Subcutaneous adipose tissue (tissue), 4 donors: Measurements from ENCODE around the gene OR9Q1. TPM values are rescaled to one million over a fixed set of nuclear protein-coding genes. Genes with fewer than 3 reads are reported as not detected.
"Not testable (repeated sequence)": the region's sequence is repeated elsewhere in the genome, so short reads cannot be mapped to it uniquely, and the experiment has no call there.

Source experiments
- total RNA-seq, 4 donors: library from RNA; depleted of rRNA; stranded (reverse); fragments of >200 nt; gene quantifications; one replicate each; pipeline ENCODE4 v1.1.0, GENCODE V29; 2016
- TF ChIP-seq, protein P1 (sequence below): fragments of 450-650 bp; IDR thresholded peaks from one replicate; pipeline ENCODE4 v1.5.1; 2016; ENCODE audit warnings: low read depth, mild to moderate bottlenecking, control low read depth, antibody characterized with exemption, moderate library complexity

OR9Q1 gene
- total RNA-seq, 4 donors from 2014 or later = not detected

DNA sequence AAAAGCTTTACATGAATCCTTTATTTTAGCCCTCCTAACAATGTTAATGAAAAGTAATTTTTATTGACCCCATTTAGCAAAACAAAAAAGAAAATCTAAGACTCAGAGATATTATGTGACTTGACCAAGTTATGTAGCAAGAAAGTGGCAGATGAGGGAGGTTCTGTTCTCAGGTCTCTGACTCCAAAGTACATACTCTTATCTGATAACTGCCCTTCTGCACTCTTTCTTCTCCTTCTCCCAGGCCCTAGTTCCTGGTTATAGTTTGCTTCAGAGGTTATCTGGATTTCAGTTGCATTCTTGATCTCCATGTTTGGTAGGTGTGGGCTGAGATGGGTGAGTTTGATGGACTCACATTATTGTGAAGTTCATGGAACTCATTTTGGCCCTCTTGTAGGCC is 169.7 kb downstream of the OR9Q1 start:
- TF ChIP-seq, protein P1, sequence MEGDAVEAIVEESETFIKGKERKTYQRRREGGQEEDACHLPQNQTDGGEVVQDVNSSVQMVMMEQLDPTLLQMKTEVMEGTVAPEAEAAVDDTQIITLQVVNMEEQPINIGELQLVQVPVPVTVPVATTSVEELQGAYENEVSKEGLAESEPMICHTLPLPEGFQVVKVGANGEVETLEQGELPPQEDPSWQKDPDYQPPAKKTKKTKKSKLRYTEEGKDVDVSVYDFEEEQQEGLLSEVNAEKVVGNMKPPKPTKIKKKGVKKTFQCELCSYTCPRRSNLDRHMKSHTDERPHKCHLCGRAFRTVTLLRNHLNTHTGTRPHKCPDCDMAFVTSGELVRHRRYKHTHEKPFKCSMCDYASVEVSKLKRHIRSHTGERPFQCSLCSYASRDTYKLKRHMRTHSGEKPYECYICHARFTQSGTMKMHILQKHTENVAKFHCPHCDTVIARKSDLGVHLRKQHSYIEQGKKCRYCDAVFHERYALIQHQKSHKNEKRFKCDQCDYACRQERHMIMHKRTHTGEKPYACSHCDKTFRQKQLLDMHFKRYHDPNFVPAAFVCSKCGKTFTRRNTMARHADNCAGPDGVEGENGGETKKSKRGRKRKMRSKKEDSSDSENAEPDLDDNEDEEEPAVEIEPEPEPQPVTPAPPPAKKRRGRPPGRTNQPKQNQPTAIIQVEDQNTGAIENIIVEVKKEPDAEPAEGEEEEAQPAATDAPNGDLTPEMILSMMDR = no peak

DNA sequence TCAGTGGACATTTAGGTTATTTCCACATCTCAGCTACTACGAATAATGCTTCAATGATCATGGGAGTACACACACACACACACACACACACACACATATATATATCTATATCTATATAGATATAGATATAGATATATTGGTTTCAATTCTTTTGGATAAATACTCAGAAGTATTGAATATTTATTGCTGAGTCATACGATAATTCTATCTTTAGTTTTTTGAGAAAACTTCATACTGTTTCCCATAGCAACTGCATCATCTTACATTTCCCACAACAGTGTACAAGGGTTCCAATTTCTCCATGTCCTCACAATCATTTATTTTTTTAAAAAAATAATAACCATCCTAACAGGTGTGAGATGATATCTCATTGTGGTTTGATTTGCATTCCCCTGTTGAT is 172.3 kb downstream of the OR9Q1 start:
- TF ChIP-seq, protein P1 = no peak

DNA sequence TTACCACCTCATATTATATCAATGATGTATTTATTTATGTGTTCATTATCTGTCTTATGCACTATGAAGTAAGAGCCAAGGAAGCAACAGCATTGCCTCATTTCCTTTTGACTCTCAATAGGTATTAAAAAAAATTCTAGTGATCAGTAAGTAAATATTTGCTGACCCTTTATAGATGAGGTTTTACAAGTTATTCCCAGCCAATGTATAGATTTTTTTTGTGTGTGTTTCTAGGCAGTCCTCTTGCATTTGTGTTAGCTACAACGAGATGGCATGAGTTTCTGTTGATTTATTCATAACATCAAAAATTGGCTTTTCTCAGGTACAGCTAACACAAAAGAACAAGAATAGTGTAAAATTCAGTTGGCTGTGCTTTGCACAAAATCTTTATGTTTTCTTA is 175.6 kb downstream of the OR9Q1 start:
- TF ChIP-seq, protein P1 = no peak

DNA sequence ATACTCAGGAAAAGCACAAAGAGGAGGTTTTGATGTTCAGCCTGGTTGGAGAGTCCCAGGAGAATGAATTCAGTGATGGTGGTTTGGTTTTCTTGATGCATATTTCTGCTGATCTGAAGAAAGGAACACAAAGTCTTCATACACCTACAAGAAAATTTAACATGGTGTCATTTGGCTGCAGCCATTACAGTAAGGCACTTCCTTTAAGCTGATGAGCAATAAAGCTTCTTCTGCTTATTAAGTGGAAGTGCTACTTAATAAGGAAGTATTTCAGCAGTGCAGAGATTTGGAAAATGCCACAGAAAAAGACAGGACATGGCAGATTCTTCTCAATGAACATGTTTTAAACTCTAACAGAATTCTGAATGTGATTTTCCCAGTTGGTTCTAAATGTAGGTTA is 180.4 kb downstream of the OR9Q1 start, which contains the start of gene OR1S2:
OR1S2 (minus strand) TSS at position 101 of the 400 bp plus-strand sequence; CDS start at position 101, 0 bp downstream.
- TF ChIP-seq, protein P1 = no peak

DNA sequence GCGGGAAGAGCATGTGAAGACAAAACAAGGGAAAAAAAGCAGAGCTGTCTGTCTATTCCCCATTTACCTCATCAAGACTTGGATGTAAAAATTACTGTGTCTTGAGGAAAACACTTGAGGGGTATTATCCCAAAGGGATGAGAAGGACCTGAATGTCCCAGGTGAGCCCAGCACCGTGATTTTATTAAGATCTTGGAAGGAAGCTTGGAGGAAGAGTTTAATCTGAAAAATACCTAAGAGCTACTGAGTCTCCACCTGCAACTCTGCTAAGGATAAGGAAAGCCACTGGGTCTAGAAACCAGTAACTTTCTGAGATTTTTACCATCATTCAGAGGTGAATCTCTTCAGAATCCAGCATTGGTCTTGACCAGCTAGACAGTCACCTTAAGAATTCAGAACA is 188.7 kb downstream of the OR9Q1 start, which contains the start of gene OR1S1:
OR1S1 (plus strand) TSS at position 301 of the 400 bp plus-strand sequence.
- TF ChIP-seq, protein P1 = not testable (repeated sequence)

DNA sequence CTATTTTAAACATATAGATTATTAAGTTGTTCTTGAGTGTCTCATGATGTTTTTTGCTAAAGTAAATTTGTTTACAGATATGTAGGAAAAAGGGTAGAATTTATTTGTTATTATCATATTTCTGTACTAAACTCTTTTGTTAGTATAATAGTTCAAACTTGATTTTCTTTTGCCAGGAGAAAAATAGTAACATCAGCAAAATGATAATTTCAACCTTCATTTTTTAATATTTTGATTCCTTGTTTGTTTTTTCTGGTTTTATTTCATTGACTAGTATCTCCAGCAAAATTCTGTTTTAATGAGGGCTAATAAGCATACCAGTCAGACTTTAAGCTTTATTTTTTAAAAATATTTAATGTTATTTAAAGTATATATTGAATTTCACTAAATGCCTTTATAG is 192.8 kb downstream of the OR9Q1 start:
- TF ChIP-seq, protein P1 = no peak

DNA sequence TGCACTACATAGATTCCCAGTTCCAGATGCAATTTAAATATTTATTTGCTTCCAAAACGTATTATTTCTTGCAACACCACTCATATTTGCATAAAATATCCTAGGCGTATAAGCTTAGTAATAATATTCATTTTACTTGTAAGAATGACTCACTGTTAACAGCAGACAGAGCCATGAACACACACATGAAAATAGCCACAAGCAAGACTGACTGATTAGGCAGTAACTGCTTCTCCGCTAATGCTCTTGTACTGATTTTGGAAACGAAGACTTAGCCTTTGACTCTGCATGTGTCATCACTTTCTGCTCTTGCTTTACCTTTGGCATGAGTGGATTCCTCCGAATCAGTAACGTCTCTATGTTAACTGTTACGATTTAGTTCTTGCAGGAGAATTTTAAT is 199.0 kb downstream of the OR9Q1 start:
- TF ChIP-seq, protein P1 = no peak
